Fibroblast of the conjunctiva (primary cell): ENCODE results near the gene TKT.

Experiments used
- DNase-seq: peaks from one replicate; pipeline ENCODE4 v3.0.0-alpha.2; 2010; ENCODE audit warnings: low read depth

Gene TKT

DNA sequence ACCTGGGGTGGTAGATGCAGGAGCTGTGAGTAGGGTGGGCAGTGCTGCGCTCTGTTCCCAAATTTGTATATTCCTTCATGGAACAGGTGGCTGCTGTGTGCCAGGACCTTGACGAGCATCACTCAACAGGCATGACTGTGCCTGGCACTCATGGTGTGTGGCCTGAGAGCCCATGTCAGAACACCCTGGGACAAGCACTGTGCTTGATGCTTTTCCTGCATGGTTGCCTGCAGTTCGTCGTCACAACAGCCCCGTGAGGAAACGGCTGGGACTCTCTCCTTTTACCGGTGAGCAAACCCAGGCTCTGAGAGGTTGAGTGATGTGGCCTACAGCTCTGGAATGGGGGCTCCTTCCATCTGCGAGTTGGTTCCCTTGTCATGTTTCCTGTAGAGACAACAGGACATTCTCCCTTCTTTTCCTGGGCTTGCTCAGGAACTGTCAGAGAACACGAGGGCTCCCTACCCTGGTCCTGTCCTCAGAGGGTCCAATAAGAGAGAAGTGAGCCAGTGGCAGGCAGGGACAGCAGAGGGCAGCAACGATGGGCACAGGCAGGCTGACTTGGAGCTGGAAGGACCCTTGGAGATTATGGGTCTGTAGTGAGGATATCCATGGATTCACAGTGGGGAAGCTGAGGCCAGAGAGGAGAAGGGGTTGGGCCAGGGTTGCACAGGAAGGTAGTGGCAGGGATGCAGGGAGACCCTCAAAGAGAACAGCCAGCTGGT lies 57.4 kb downstream of the TKT start:
- DNase-seq: no peak

GRCh38 chr3:53196575-53197407 lies 59.0 kb downstream of the TKT start:
- no peak for DNase-seq

GRCh38 chr3:53195602-53196574 lies 59.9 kb downstream of the TKT start:
- DNase-seq: no peak

DNA sequence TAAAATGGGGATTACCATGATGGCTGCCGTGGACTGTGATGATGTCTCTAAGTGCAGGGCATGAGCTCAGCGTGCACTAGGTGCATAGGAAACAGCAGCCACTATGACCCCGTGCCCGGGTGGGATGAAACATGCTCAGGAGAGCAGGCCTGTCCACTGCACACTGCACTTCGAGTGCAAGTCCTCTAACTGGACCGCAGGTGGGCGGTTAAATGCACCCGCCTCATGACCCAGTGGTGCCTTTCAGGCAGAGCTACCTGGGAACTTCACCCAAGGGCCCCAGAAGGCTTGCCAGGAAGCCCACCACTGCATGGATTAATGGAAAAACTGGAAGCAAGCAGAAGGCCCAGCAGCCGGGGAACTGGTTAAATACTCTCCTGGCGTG lies 60.8 kb downstream of the TKT start:
- DNase-seq: no peak

GRCh38 chr3:53194210-53195065 lies 61.4 kb downstream of the TKT start:
- no peak for DNase-seq

DNA sequence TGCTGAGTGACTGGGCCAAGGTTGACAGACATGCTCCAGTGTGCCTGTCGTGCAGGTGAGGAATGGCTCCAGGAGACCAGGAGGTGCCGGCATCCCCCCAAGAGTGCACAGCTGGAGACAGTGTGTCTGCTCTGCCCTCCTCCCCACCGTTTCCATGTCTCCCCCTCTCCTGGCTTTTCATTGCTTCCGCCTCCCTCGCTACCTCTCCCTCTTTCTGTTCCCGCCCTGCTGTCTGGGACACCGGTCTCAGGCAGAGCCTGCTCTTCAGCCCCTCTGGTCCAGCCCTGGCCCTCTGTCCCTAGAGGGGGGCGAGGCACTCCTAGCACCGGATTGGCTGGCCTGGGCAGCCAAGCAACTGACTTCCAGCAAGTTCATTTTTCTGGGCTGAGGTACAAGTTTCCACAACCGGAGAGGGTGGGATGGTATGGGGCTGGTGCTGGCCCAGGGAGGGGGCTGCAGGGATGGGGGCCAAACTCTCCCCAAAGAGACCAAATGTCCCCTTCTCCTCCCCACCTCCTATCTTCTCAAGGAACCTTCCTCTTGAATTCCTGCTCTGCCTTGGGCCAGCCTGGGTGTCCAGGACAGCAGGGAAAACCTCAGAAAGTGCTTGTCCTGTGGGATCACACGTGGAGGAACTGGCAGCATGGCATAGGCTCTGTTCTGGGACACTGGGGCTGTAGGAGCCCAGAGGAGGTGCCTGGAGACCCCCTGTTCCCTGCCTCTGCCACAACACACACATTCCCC lies 62.2 kb downstream of the TKT start:
- DNase-seq: no peak

- no peak for DNase-seq
These were observed 63.2 kb downstream of the TKT start for GRCh38 chr3:53192608-53193007.

DNA sequence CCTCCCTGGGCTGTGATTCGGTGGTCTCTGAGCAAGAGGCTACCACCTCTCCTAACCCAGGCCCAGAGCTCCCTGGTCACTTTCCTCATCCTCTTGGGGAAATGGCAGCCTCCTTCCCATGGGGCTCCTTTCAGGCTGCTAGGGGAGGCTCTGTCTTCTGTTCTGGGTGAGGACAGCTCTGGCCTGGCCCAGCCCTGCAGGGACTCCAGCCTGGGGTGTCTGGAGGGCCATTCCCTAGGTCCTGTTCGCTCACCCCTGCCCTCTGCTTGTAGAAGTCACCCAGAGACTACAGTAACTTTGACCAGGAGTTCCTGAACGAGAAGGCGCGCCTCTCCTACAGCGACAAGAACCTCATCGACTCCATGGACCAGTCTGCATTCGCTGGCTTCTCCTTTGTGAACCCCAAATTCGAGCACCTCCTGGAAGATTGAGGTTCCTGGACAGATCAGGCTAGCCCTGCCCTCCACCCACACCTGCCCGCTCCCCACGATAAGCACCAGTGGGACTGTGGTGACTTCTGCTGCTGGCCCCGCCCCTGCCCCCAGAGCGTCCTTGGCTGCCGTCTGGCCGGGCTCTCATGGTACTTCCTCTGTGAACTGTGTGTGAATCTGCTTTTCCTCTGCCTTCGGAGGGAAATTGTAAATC lies 63.9 kb downstream of the TKT start:
- DNase-seq: no peak

GRCh38 chr3:53190659-53191058 lies 65.2 kb downstream of the TKT start:
- no peak for DNase-seq

- no peak for DNase-seq
These were observed 66.5 kb downstream of the TKT start for GRCh38 chr3:53189276-53189675.

DNA sequence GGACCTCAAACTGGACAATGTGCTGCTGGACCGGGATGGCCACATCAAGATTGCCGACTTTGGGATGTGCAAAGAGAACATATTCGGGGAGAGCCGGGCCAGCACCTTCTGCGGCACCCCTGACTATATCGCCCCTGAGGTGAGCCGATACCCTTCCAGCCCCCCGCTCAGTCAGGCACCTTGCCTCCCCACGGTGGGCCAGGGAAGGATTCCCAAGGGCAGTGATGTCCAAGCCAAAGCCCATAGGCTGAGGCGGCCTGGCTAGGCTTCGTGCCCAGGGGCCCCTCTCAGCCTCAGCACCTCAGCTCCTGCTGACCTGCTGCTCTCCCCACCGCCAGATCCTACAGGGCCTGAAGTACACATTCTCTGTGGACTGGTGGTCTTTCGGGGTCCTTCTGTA lies 67.1 kb downstream of the TKT start:
- DNase-seq: no peak

DNA sequence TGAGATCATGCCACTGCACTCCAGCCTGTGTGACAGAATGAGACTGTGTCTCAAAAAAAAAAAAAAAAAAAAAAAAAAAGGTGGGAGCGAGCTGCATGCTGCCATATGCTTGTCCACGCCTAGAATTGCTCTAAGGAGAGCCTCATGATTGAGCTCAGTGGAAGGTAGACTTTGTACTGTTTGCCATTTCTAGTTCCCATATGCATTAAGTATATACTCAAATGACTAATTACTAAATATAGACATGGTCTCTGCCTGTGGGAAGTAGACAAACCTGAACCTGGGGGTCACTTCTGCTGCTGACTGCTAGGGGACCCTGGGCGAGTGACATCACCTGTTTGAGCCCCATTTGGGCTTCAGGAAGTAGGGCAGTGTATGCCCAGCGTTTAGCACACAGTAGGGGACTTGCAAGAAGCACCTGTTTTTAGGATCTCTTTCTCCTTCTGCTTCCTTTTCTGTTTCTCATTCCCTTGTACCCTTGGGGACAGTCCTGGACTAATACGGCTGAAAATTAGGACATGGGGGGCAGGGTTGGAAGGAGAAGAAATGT lies 67.6 kb downstream of the TKT start:
- no peak for DNase-seq

- no peak for DNase-seq
These were observed 68.4 kb downstream of the TKT start for GRCh38 chr3:53187430-53187829.

- no peak for DNase-seq
These were observed 69.1 kb downstream of the TKT start for GRCh38 chr3:53186726-53187125.

DNA sequence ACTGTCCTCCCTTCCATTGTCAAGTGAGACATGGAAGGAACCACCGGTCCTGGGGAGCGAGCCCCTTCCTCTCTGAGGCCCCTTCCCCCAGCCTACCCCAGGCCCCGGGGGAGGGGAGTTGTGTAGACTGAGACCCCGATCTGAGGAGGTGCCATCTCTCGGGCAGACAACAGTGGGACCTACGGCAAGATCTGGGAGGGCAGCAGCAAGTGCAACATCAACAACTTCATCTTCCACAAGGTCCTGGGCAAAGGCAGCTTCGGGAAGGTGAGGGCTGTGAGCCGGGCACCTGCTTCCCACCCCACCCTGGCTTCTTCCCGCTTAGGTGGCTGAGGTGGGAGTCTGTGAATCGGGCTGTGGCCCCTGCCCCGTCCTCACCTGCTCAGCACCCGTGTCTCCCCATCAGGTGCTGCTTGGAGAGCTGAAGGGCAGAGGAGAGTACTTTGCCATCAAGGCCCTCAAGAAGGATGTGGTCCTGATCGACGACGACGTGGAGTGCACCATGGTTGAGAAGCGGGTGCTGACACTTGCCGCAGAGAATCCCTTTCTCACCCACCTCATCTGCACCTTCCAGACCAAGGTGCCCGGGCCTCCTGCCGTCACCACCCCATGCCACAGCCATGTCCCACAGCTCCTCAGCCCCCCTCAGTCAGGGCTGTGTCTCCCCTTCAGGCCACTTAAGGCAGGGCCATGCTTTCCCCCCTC lies 69.9 kb downstream of the TKT start:
- no peak for DNase-seq

- no peak for DNase-seq
These were observed 71.1 kb downstream of the TKT start for GRCh38 chr3:53184701-53185100.

- no peak for DNase-seq
These were observed 72.3 kb downstream of the TKT start for GRCh38 chr3:53183514-53183913.

GRCh38 chr3:53182764-53183355 lies 73.0 kb downstream of the TKT start:
- DNase-seq: no peak

GRCh38 chr3:53181528-53181927 lies 74.3 kb downstream of the TKT start:
- DNase-seq: no peak
